K562 (cell line): ENCODE measurements around the gene SENP3.

ENCODE experiments used
- BHLHE40 ChIP-seq: IDR thresholded peaks from 2 replicates; pipeline ENCODE4 v1.6.1; 2011; ENCODE audit warnings: low read length, improper control_type of control experiment
- MYC ChIP-seq, 2 experiments: fragments of 250-450 bp in 1 of 2; sonication (Bioruptor Pico) in 1 of 2; IDR thresholded peaks; 2 replicates each; pipeline versions ENCODE4 v1.5.1 to v1.6.1; 2012 to 2021; ENCODE audit warnings: low read depth in 2 of 2, borderline replicate concordance in 1 of 2, improper control_type of control experiment in 1 of 2, low read length in 1 of 2, mild to moderate bottlenecking in 1 of 2, moderate library complexity in 1 of 2
- RBM22 ChIP-seq: fragments of 200-400 bp; formaldehyde crosslinking; IDR thresholded peaks from 2 replicates; pipeline ENCODE4 v1.6.1; 2018; ENCODE audit warnings: low read length, low read depth; ENCODE audit not compliant: poor library complexity, severe bottlenecking
- SMARCA5 ChIP-seq: fragments of 450-650 bp; IDR thresholded peaks from 2 replicates; pipeline ENCODE4 v1.6.1; 2016
- ZNF766 ChIP-seq: fragments of 200-800 bp; sonication (Bioruptor generic); conservative IDR thresholded peaks from 2 replicates; pipeline ENCODE4 v1.6.1; 2016; ENCODE audit warnings: missing genetic modification characterization, missing compliant biosample characterization

DNA sequence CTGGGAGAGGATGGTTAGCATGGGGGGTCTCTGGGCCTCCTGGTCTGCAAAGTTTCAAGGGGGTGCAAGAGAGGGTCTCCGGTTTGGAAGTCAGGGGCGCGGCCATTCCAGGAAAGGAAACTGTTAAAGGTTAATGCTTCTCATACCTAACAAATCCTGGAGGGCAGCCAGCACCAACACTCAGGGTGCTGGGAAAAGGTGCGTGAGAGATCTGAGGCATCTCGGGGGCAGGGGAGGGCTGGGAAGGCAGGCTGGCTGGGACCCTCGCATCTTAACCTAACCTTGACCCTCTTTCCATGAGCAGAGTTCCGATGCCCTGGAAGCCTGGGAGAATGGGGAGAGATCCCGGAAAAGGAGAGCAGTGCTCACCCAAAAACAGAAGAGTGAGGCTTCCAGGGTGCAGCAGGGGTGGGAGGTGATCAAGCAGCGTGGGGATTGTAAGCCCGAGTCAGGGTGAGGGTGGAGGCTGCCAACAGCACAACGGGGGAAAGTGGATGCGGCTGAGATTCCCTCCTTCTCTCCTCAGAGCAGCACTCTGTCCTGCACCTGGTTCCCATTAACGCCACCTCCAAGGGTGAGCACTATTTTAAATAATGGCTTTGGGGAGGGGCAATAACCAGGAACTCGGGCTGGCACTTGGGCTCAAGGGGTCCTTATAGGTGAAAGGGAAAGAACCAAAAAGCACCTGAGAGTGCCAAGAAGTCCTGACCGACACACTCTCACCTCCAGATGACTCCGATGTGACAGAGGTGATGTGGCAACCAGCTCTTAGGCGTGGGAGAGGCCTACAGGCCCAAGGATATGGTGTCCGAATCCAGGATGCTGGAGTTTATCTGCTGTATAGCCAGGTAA lies 2.2 kb upstream of the SENP3 start:
- TF ChIP-seq MYC (IDR thresholded peaks at IDR 0.05; ENCODE audit: low read depth, low read length): no peak
- TF ChIP-seq MYC (CRISPR knock-in tag; IDR thresholded peaks at IDR 0.05; ENCODE audit: borderline replicate concordance, low read depth): no peak
- no peak for TF ChIP-seq SMARCA5
- no peak for TF ChIP-seq RBM22
- no peak for TF ChIP-seq BHLHE40
- TF ChIP-seq ZNF766 (CRISPR knock-in tag): no peak
